DOHH2 (cell line): ENCODE measurements around the gene ZNF273.
"Not testable (repeated sequence)": the region's sequence is repeated elsewhere in the genome, so short reads cannot be mapped to it uniquely, and the experiment has no call there.

Experiments used
- H3F3A ChIP-seq: fragments of 200-600 bp; sonication (generic), shearing (Covaris generic); 2 replicates; pipeline ENCODE4 v1.6.0; 2016; ENCODE audit warnings: antibody characterized with exemption, mild to moderate bottlenecking; ENCODE audit not compliant: control insufficient read depth, insufficient read depth
- H3K27ac ChIP-seq: fragments of 200-600 bp; sonication (generic); 2 replicates; pipeline ENCODE4 v1.5.1; 2014; ENCODE audit warnings: low read depth, mild to moderate bottlenecking, low read length, moderate library complexity
- H3K27me3 ChIP-seq: fragments of 200-600 bp; sonication (generic); 2 replicates; pipeline ENCODE4 v1.6.1; 2014; ENCODE audit warnings: mild to moderate bottlenecking, low read length, mixed read lengths; ENCODE audit not compliant: control insufficient read depth
- H3K36me3 ChIP-seq: fragments of 200-600 bp; sonication (generic); 2 replicates; pipeline ENCODE4 v1.6.1; 2014; ENCODE audit warnings: mild to moderate bottlenecking, low read length, moderate library complexity, mixed read lengths; ENCODE audit not compliant: control insufficient read depth
- H3K4me1 ChIP-seq: fragments of 200-600 bp; sonication (generic); 2 replicates; pipeline ENCODE4 v1.6.1; 2014; ENCODE audit warnings: mild to moderate bottlenecking, low read length, mixed read lengths; ENCODE audit not compliant: control insufficient read depth
- H3K4me2 ChIP-seq: fragments of 200-600 bp; sonication (generic); 2 replicates; pipeline ENCODE4 v1.6.0; 2014; ENCODE audit warnings: mild to moderate bottlenecking, low read length, moderate library complexity
- H3K4me3 ChIP-seq: fragments of 200-600 bp; sonication (generic); 2 replicates; pipeline ENCODE4 v1.5.1; 2014; ENCODE audit warnings: mild to moderate bottlenecking, low read length, mixed read lengths
- H3K79me2 ChIP-seq: fragments of 200-600 bp; sonication (generic); 2 replicates; pipeline ENCODE4 v1.6.1; 2014; ENCODE audit warnings: mild to moderate bottlenecking, low read length, mixed read lengths; ENCODE audit not compliant: control insufficient read depth
- H3K9me2 ChIP-seq: fragments of 200-600 bp; sonication (generic); replicated peaks from 2 replicates; pipeline ENCODE4 v1.6.1; 2014; ENCODE audit warnings: mild to moderate bottlenecking, low read length, mixed read lengths; ENCODE audit not compliant: control insufficient read depth
- H3K9me3 ChIP-seq: fragments of 200-600 bp; sonication (generic); 2 replicates; pipeline ENCODE4 v1.6.1; 2014; ENCODE audit warnings: antibody characterized with exemption, low read length, mixed read lengths; ENCODE audit not compliant: control insufficient read depth, insufficient read depth
- H4K20me1 ChIP-seq: fragments of 200-600 bp; sonication (generic); 2 replicates; pipeline ENCODE4 v1.6.0; 2014; ENCODE audit warnings: low read depth, mild to moderate bottlenecking, antibody characterized with exemption, low read length, moderate library complexity; ENCODE audit not compliant: control insufficient read depth, insufficient read depth
- EZH2phosphoT487 ChIP-seq: fragments of 200-600 bp; sonication (generic); IDR thresholded peaks from 2 replicates; pipeline ENCODE4 v1.6.1; 2017; ENCODE audit warnings: borderline replicate concordance, mild to moderate bottlenecking, antibody characterized with exemption, low read length, moderate library complexity, mixed read lengths
- TF ChIP-seq, protein P1 (sequence below): fragments of 200-600 bp; sonication (generic); IDR thresholded peaks from one replicate; pipeline ENCODE4 v1.5.1; 2014; ENCODE audit warnings: antibody characterized with exemption, mild to moderate bottlenecking, low read depth, low read length; ENCODE audit not compliant: poor library complexity, severe bottlenecking

The ZNF273 gene

DNA sequence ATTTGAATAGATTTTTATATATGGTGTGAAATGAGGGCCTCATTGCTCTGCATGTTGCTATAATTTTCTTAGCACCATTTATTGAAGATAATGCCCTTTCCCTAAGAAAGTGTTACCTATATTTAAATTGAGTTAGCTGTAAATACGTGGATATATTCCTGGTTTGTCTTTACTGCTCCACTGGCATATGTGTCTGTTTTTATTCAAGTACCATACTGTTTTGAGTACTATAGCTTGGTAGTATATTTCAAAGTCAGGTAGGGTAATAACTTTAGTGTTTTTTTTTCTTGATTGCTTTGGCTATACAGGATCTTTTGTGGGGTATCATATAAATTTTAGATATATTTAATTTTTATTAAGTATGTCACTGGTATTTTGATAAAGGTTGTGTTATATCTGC lies 31.4 kb downstream of the ZNF273 start:
- peaks cover 3% of the 10 kb centered on the region for H3F3A ChIP-seq
- no peaks in the 10 kb centered on the region for H3K79me2 ChIP-seq
- TF ChIP-seq, protein P1, sequence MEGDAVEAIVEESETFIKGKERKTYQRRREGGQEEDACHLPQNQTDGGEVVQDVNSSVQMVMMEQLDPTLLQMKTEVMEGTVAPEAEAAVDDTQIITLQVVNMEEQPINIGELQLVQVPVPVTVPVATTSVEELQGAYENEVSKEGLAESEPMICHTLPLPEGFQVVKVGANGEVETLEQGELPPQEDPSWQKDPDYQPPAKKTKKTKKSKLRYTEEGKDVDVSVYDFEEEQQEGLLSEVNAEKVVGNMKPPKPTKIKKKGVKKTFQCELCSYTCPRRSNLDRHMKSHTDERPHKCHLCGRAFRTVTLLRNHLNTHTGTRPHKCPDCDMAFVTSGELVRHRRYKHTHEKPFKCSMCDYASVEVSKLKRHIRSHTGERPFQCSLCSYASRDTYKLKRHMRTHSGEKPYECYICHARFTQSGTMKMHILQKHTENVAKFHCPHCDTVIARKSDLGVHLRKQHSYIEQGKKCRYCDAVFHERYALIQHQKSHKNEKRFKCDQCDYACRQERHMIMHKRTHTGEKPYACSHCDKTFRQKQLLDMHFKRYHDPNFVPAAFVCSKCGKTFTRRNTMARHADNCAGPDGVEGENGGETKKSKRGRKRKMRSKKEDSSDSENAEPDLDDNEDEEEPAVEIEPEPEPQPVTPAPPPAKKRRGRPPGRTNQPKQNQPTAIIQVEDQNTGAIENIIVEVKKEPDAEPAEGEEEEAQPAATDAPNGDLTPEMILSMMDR, result no peak
- TF ChIP-seq EZH2phosphoT487, result no peak
- peaks cover 4% of the 10 kb centered on the region for H3K36me3 ChIP-seq
- no peaks in the 10 kb centered on the region for H3K4me1 ChIP-seq
- H3K4me3 ChIP-seq, result no peak overlapping the region
- H4K20me1 ChIP-seq, result no peaks in the 10 kb centered on the region
- no peaks in the 10 kb centered on the region for H3K27me3 ChIP-seq
- H3K9me2 ChIP-seq, result no peaks in the 10 kb centered on the region
- peaks cover 6% of the 10 kb centered on the region; the same call in 1 of the 2 replicates for H3K9me3 ChIP-seq
- no peak overlapping the region for H3K4me2 ChIP-seq
- H3K27ac ChIP-seq, result no peak overlapping the region

DNA sequence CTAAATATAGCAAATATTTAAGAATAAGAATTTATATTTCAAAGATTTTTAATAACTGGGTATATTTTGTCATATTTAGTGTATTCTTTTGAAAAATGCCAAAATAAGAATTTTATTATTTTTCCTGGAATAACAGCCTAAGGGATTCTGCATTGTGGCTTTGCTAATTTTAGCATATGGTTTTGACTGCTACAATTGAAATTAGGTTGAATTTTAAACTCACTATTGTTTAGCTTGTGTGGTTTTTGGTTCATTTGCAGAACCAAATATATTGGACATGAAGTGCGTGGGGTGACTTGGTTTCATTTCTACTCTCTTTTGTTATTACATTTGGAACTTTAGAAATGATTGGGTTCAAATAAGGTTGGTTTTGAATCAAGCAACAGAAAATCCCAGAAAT lies 35.5 kb downstream of the ZNF273 start:
- no peak for TF ChIP-seq EZH2phosphoT487
- TF ChIP-seq, protein P1, result no peak

DNA sequence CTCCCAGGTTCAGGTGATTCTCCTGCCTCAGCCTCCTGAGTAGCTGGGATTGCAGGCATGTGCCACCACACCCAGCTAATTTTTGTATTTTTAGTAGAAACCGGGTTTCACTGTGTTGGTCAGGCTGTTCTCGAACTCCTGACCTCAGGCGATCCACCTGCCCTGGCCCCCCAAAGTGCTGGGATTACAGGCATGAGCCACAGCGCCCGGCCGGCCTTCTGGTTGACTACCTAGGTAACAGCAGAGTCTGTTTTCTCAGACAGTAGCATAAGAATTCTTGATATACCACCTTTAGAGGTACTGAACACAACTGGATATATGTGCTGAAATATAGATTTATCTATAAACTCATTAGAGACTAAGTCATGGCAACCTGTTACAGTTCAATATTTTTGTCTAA lies 36.9 kb downstream of the ZNF273 start:
- not testable (repeated sequence) for H3K9me3 ChIP-seq, H3K27ac ChIP-seq, H3K4me1 ChIP-seq, H3K4me2 ChIP-seq, H3K36me3 ChIP-seq, H3K4me3 ChIP-seq, H4K20me1 ChIP-seq, H3K9me2 ChIP-seq, H3K27me3 ChIP-seq, H3F3A ChIP-seq, H3K79me2 ChIP-seq

More for the DNA sequence above, 35.5 kb downstream of the ZNF273 start:
- H3K9me2 ChIP-seq, result no peaks in the 10 kb centered on the region
- no peaks in the 10 kb centered on the region for H3K4me1 ChIP-seq
- no peak overlapping the region for H3K4me3 ChIP-seq
- no peak overlapping the region for H3K4me2 ChIP-seq
- no peaks in the 10 kb centered on the region for H3K36me3 ChIP-seq
- no peaks in the 10 kb centered on the region for H4K20me1 ChIP-seq
- no peaks in the 10 kb centered on the region for H3K9me3 ChIP-seq
- H3F3A ChIP-seq, result peaks cover 2% of the 10 kb centered on the region
- no peak overlapping the region for H3K27ac ChIP-seq
- H3K79me2 ChIP-seq, result no peaks in the 10 kb centered on the region
- no peaks in the 10 kb centered on the region for H3K27me3 ChIP-seq

DNA sequence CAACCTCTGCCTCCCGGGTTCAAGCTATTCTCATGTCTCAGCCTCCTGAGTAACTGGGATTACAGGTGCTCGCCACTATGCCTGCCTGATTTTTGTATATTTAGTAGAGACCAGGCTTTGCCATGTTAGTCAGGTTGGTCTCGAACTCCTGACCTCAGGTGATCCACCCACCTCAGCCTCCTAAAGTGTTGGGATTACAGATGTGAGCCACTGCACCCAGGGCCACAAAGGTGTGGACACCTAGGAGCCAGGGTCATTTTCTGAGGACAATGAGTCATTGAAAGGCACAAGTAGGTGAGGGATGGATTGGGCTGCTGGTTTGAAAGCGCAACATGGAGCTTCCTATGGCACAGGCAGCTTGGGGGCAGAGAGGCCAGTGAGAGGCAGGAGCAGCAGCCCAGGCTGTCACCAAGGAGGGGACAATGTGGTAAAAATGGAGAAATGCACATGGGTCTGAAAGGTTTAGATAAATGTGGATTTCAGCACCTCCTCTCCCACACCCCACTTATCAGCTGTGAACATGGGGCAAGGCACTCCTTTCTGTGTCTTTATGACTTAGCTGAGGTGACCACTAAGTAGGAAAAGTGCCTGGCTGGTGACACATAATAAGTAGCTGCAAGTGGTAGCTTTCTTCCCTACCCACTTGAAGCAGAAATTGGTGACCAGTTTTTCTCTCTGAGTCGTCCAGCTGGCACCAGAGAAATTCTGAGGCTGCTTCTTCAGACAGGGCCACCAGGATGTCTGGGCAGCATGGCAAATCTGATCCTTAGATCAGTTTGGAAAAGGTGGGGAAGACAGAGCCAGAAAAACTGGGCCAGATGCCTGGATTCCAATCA lies 41.8 kb downstream of the ZNF273 start:
- H3K4me1 ChIP-seq, H3K4me2 ChIP-seq, H3K4me3 ChIP-seq, H3K27ac ChIP-seq, H3K27me3 ChIP-seq, H3K9me2 ChIP-seq, H3F3A ChIP-seq, H3K36me3 ChIP-seq, H3K9me3 ChIP-seq, H3K79me2 ChIP-seq, H4K20me1 ChIP-seq: not testable (repeated sequence)
